ENCODE measurements around the gene XAGE5. TPM values are rescaled to one million over a fixed set of nuclear protein-coding genes. Genes with fewer than 3 reads are reported as not detected.
"Not testable (repeated sequence)": the region's sequence is repeated elsewhere in the genome, so short reads cannot be mapped to it uniquely, and the experiment has no call there.

The XAGE5 gene
- total and polyA plus RNA-seq, 4 donors, result not detected

DNA sequence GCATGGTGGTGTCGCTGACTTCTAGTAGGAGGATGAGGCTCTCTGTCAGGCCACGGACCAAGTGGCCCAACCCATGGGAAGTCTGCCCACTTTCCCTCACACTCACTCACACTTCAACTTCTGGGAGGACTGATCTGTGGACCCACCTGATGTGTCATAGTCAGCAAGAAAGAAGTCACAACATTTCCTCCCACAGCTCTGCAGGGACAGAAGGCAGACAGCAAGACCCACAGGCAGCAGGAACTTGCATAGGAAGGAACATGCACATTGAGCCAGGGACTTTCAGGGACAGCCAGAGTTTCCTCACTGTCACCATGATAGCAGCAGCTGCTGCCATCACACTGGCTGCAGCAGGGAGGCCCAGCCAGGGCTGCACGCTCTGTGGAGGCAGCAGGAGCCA is 19.5 kb downstream of the XAGE5 start:
- no peak for TF ChIP-seq RXRA (IDR thresholded peaks at IDR 0.05)
- TF ChIP-seq HNF4A (conservative IDR thresholded peaks at IDR 0.05), result no peak
- TF ChIP-seq, protein P1, sequence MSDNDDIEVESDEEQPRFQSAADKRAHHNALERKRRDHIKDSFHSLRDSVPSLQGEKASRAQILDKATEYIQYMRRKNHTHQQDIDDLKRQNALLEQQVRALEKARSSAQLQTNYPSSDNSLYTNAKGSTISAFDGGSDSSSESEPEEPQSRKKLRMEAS (IDR thresholded peaks at IDR 0.05), result no peak
- TF ChIP-seq SP1 (IDR thresholded peaks at IDR 0.05), result no peak
- TF ChIP-seq, protein P2, sequence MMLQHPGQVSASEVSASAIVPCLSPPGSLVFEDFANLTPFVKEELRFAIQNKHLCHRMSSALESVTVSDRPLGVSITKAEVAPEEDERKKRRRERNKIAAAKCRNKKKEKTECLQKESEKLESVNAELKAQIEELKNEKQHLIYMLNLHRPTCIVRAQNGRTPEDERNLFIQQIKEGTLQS (IDR thresholded peaks at IDR 0.05), result no peak
- no peak for TF ChIP-seq RAD21 (IDR thresholded peaks at IDR 0.05)
- Histone ChIP-seq H3K4me1 (ENCODE audit: control insufficient read depth in 4 of 4, insufficient read depth in 4 of 4, low read length in 3 of 4) (no peaks in the 10 kb centered on the region), H3K27ac (ENCODE audit: low read depth in 1 of 2, low read length in 2 of 2) (no peak overlapping the region), H3K4me3 (ENCODE audit: low read depth in 1 of 3, low read length in 3 of 3) (no peak overlapping the region), H3K36me3 (ENCODE audit: control insufficient read depth in 4 of 4, insufficient read depth in 3 of 4, low read depth in 1 of 4, low read length in 3 of 4) (no peaks in the 10 kb centered on the region), H3K9me3 (ENCODE audit: control insufficient read depth in 4 of 4, low read length in 3 of 4) (peaks cover 0 to 2% (median 0%) of the 10 kb centered on the region in 4 donors), H3K27me3 (ENCODE audit: control insufficient read depth in 4 of 4, insufficient read depth in 4 of 4, low read length in 3 of 4) (no peaks in the 10 kb centered on the region), H3K9ac (ENCODE audit: low read depth in 1 of 2, low read length in 2 of 2) (no peak overlapping the region)
- no peak for DNase-seq (ENCODE audit: low spot score)
- WGBS, result 69% methylated on average over 3 of the region's 3 CpGs

DNA sequence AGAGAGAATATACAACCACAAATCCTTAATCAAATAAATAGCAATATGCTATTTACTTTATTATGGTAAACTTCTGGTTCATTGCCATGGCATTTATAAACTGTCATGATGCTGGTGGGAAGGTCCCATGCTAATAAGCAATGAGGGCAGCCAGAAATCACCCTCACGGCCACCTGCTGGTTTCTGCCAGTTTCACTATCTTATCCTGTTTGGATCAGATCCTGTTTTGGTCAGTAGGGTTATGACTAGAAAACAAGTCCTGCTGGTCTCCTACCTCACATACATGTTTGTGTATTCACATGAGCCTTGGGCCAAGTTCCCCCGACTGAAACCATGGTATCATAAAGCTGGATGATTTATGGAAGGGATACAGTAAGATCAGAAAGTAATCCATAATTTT is 28.1 kb downstream of the XAGE5 start:
- TF ChIP-seq, protein P2 (IDR thresholded peaks at IDR 0.05), result no peak
- TF ChIP-seq YY1 (IDR thresholded peaks at IDR 0.05) (no peak), FOXA2 (IDR thresholded peaks at IDR 0.05) (no peak), EGR1 (IDR thresholded peaks at IDR 0.05; ENCODE audit: low read depth in 2 of 2) (no peak), NR2F2 (IDR thresholded peaks at IDR 0.05) (no peak), TAF1 (conservative IDR thresholded peaks at IDR 0.05) (no peak), SP1 (IDR thresholded peaks at IDR 0.05) (no peak), FOXA1 (IDR thresholded peaks at IDR 0.05) (no peak), HNF4A (conservative IDR thresholded peaks at IDR 0.05) (no peak), JUND (IDR thresholded peaks at IDR 0.05) (no peak), GABPA (IDR thresholded peaks at IDR 0.05 in 1 of 2, conservative IDR thresholded peaks at IDR 0.05 in 1 of 2) (no peak), RXRA (IDR thresholded peaks at IDR 0.05) (no peak), RAD21 (IDR thresholded peaks at IDR 0.05) (no peak), HNF4G (IDR thresholded peaks at IDR 0.05) (no peak)
- TF ChIP-seq, protein P3, sequence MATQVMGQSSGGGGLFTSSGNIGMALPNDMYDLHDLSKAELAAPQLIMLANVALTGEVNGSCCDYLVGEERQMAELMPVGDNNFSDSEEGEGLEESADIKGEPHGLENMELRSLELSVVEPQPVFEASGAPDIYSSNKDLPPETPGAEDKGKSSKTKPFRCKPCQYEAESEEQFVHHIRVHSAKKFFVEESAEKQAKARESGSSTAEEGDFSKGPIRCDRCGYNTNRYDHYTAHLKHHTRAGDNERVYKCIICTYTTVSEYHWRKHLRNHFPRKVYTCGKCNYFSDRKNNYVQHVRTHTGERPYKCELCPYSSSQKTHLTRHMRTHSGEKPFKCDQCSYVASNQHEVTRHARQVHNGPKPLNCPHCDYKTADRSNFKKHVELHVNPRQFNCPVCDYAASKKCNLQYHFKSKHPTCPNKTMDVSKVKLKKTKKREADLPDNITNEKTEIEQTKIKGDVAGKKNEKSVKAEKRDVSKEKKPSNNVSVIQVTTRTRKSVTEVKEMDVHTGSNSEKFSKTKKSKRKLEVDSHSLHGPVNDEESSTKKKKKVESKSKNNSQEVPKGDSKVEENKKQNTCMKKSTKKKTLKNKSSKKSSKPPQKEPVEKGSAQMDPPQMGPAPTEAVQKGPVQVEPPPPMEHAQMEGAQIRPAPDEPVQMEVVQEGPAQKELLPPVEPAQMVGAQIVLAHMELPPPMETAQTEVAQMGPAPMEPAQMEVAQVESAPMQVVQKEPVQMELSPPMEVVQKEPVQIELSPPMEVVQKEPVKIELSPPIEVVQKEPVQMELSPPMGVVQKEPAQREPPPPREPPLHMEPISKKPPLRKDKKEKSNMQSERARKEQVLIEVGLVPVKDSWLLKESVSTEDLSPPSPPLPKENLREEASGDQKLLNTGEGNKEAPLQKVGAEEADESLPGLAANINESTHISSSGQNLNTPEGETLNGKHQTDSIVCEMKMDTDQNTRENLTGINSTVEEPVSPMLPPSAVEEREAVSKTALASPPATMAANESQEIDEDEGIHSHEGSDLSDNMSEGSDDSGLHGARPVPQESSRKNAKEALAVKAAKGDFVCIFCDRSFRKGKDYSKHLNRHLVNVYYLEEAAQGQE (IDR thresholded peaks at IDR 0.05), result no peak
- TF ChIP-seq, protein P1 (IDR thresholded peaks at IDR 0.05), result no peak
- TF ChIP-seq, protein P4, sequence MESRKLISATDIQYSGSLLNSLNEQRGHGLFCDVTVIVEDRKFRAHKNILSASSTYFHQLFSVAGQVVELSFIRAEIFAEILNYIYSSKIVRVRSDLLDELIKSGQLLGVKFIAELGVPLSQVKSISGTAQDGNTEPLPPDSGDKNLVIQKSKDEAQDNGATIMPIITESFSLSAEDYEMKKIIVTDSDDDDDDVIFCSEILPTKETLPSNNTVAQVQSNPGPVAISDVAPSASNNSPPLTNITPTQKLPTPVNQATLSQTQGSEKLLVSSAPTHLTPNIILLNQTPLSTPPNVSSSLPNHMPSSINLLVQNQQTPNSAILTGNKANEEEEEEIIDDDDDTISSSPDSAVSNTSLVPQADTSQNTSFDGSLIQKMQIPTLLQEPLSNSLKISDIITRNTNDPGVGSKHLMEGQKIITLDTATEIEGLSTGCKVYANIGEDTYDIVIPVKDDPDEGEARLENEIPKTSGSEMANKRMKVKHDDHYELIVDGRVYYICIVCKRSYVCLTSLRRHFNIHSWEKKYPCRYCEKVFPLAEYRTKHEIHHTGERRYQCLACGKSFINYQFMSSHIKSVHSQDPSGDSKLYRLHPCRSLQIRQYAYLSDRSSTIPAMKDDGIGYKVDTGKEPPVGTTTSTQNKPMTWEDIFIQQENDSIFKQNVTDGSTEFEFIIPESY (IDR thresholded peaks at IDR 0.05), result no peak
- TF ChIP-seq, protein P5, sequence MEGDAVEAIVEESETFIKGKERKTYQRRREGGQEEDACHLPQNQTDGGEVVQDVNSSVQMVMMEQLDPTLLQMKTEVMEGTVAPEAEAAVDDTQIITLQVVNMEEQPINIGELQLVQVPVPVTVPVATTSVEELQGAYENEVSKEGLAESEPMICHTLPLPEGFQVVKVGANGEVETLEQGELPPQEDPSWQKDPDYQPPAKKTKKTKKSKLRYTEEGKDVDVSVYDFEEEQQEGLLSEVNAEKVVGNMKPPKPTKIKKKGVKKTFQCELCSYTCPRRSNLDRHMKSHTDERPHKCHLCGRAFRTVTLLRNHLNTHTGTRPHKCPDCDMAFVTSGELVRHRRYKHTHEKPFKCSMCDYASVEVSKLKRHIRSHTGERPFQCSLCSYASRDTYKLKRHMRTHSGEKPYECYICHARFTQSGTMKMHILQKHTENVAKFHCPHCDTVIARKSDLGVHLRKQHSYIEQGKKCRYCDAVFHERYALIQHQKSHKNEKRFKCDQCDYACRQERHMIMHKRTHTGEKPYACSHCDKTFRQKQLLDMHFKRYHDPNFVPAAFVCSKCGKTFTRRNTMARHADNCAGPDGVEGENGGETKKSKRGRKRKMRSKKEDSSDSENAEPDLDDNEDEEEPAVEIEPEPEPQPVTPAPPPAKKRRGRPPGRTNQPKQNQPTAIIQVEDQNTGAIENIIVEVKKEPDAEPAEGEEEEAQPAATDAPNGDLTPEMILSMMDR (IDR thresholded peaks at IDR 0.05; ENCODE audit: low read depth, low read length, missing input control), result no peak
- H3K9me3 ChIP-seq (ENCODE audit: control insufficient read depth in 4 of 4, low read length in 3 of 4), result no peaks in the 10 kb centered on the region
- H3K4me1 ChIP-seq (ENCODE audit: control insufficient read depth in 4 of 4, insufficient read depth in 4 of 4, low read length in 3 of 4), result no peaks in the 10 kb centered on the region
- WGBS, result 56% methylated on average over 2 of the region's 2 CpGs
- H3K27ac ChIP-seq (ENCODE audit: low read depth in 1 of 2, low read length in 2 of 2), result no peak overlapping the region
- no peak for DNase-seq (ENCODE audit: low spot score)
- no peak overlapping the region for H3K4me3 ChIP-seq (ENCODE audit: low read depth in 1 of 3, low read length in 3 of 3)
- H3K27me3 ChIP-seq (ENCODE audit: control insufficient read depth in 4 of 4, insufficient read depth in 4 of 4, low read length in 3 of 4), result no peaks in the 10 kb centered on the region
- H3K36me3 ChIP-seq (ENCODE audit: control insufficient read depth in 4 of 4, insufficient read depth in 3 of 4, low read depth in 1 of 4, low read length in 3 of 4), result no peaks in the 10 kb centered on the region
- H3K9ac ChIP-seq (ENCODE audit: low read depth in 1 of 2, low read length in 2 of 2), result no peak overlapping the region

DNA sequence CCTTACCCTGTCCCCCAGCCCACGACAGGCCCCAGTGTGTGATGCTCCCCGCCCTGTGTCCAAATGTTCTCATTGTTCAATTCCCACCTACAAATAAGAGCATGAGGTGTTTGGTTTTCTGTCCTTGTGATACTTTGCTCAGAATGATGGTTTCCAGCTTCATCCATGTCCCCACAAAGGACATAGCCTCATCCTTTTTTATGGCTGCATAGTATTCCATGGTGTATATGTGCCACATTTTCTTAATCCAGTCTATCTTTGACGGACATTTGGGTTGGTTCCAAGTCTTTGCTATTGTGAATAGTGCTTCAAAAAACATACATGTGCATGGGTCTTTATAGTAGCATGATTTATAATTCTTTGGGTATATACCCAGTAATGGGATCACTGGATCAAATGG is 32.5 kb downstream of the XAGE5 start:
- H3K9ac ChIP-seq (ENCODE audit: low read depth in 1 of 2, low read length in 2 of 2); H3K4me3 ChIP-seq (ENCODE audit: low read depth in 1 of 3, low read length in 3 of 3); H3K36me3 ChIP-seq (ENCODE audit: control insufficient read depth in 4 of 4, insufficient read depth in 3 of 4, low read depth in 1 of 4, low read length in 3 of 4); H3K27me3 ChIP-seq (ENCODE audit: control insufficient read depth in 4 of 4, insufficient read depth in 4 of 4, low read length in 3 of 4); H3K27ac ChIP-seq (ENCODE audit: low read depth in 1 of 2, low read length in 2 of 2); H3K4me1 ChIP-seq (ENCODE audit: control insufficient read depth in 4 of 4, insufficient read depth in 4 of 4, low read length in 3 of 4); H3K9me3 ChIP-seq (ENCODE audit: control insufficient read depth in 4 of 4, low read length in 3 of 4); DNase-seq (ENCODE audit: low spot score): not testable (repeated sequence)
- WGBS, result 82% methylated on average over 3 of the region's 3 CpGs

Data from liver (tissue), 9 donors.